Activated CD8-positive, alpha-beta T cell treated with anti-CD3 and anti-CD28 coated beads, Interleukin-2, amount 10 ng/mL, durations not matched to agents 7 days and 5 days (primary cell): ENCODE results near the gene PEAR1. TPM values are rescaled to one million over a fixed set of nuclear protein-coding genes. Genes with fewer than 3 reads are reported as not detected.

Experiments used
- ATAC-seq: fragments of 150-1000 bp; cut with Tn5 transposase; one replicate; pipeline ENCODE4 v1.10.0; 2021; ENCODE audit warnings: moderate library complexity
- CTCF ChIA-PET: fragments of 350-600 bp; sonication (Branson Sonifier 250); formaldehyde crosslinking; loops from one replicate; lab custom pipeline; 2021; ENCODE audit warnings: antibody characterized with exemption; lab: Charles Lee
- POLR2A ChIA-PET: fragments of 350-600 bp; sonication (Branson Sonifier 250); formaldehyde crosslinking; loops from one replicate; lab custom pipeline; 2021; ENCODE audit warnings: antibody characterized with exemption; lab: Charles Lee
- DNase-seq: peaks from one replicate; pipeline ENCODE4 v3.0.0-alpha.2; 2020
- H3K27ac Mint-ChIP-seq: one replicate; pipeline ENCODE4 v1.8.0; 2021; ENCODE audit warnings: mild to moderate bottlenecking, mixed read lengths
- H3K27me3 Mint-ChIP-seq: one replicate; pipeline ENCODE4 v1.8.0; 2021; ENCODE audit warnings: low read depth, mixed read lengths
- H3K36me3 Mint-ChIP-seq: one replicate; pipeline ENCODE4 v1.8.0; 2021; ENCODE audit warnings: low read depth, mixed read lengths
- H3K4me1 Mint-ChIP-seq: one replicate; pipeline ENCODE4 v1.8.0; 2021; ENCODE audit warnings: low read depth, mixed read lengths
- H3K4me3 Mint-ChIP-seq: one replicate; pipeline ENCODE4 v1.8.0; 2021; ENCODE audit warnings: mild to moderate bottlenecking, mixed read lengths
- H3K9me3 Mint-ChIP-seq: one replicate; pipeline ENCODE4 v1.8.0; 2022; ENCODE audit warnings: mixed read lengths; ENCODE audit not compliant: insufficient read depth
- total RNA-seq, 2 experiments: library from RNA; stranded (reverse); gene quantifications; one replicate each; pipeline ENCODE4 v1.2.3, GENCODE V29; 2021

PEAR1 gene
- total RNA-seq, 2 experiments from 2014 or later: 0.21 to 0.40 TPM

DNA sequence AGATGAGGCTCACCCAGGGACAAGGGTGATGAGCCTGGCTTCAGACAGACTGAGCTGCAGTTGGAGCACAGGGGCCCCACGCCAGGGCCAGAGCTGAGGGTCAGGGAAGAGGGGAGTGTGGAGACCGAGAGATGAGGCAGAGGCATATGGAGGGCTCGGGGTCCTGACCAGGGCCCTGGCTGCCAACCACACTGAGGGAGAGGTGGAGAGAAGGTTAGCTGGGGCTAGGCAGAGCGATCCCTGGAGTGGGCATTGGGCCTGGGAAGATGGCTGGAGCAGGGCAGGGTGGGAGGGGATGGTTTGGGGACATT lies 8.0 kb downstream of the PEAR1 start:
- H3K36me3 Mint-ChIP-seq: no peaks in the 10 kb centered on the region
- peaks cover 9% of the 10 kb centered on the region for H3K27me3 Mint-ChIP-seq
- ATAC-seq: no peak
- no peak overlapping the region for H3K4me3 Mint-ChIP-seq
- no peak for DNase-seq
- H3K27ac Mint-ChIP-seq: no peak overlapping the region
- ChIA-PET POLR2A (no interaction called here), CTCF (interaction anchor here (1.5 to 4.0 kb wide), 4 partner anchors 9 to 42 kb away, joined by 3 to 24 read pairs (median 6); no protein-coding TSS in a partner anchor)
- H3K4me1 Mint-ChIP-seq: peaks cover 17% of the 10 kb centered on the region
- no peaks in the 10 kb centered on the region for H3K9me3 Mint-ChIP-seq

DNA sequence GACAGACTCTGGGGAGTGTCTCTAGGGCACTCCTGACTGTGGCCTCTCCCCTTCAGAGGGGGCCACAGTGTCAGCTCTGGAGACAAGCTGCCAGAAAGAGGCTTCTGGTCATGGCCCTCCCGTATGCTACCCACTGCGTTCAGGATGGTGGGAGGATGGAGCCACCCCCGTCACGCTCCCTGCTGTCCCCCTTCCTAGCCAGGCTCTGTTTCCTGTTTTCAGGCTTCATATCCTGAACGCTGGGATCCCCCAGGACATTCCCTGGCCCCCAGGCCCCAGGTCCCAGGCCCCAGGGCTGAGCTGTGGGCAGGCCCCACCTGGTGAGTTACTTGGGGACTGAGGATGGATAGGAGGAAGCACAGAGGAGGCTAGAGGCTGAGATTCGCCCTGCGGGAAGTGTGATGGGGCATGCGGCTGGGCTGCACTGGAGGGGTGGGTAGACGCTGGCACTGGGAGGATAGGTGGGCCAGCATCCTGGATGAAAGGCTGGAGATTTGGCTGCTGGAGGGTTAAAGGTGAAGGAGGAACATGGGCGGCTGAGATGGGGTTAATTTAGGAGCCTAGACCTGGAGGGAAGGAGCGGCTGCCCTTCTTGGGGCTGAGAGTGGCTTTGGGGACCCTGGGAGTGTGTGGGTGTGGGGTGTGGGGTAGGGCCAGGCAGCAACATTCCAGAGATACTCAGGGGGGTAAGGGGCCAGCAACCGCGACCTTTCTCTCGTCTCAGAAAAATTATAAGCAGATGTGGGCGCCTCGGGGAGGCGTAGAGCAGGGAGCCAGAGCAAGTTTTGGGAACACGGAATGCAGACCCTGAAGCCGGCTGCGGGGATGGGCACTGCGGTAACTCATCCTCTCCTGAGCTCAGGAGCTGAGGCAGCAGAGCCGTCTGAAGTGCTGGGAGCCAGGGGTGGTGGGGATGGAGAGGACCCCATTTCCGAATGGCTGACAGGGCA lies 8.7 kb downstream of the PEAR1 start:
- Mint-ChIP-seq H3K4me3 (no peak overlapping the region), H3K4me1 (peaks cover 19% of the 10 kb centered on the region), H3K27ac (no peak overlapping the region), H3K36me3 (no peaks in the 10 kb centered on the region), H3K9me3 (no peaks in the 10 kb centered on the region), H3K27me3 (peaks cover 9% of the 10 kb centered on the region)
- CTCF ChIA-PET: interaction anchor here (0.8 to 2.4 kb wide), 5 partner anchors 9 to 43 kb away, joined by 3 to 7 read pairs (median 4); no protein-coding TSS in a partner anchor
- DNase-seq (no peak), ATAC-seq (no peak)
- POLR2A ChIA-PET: no interaction called here

DNA sequence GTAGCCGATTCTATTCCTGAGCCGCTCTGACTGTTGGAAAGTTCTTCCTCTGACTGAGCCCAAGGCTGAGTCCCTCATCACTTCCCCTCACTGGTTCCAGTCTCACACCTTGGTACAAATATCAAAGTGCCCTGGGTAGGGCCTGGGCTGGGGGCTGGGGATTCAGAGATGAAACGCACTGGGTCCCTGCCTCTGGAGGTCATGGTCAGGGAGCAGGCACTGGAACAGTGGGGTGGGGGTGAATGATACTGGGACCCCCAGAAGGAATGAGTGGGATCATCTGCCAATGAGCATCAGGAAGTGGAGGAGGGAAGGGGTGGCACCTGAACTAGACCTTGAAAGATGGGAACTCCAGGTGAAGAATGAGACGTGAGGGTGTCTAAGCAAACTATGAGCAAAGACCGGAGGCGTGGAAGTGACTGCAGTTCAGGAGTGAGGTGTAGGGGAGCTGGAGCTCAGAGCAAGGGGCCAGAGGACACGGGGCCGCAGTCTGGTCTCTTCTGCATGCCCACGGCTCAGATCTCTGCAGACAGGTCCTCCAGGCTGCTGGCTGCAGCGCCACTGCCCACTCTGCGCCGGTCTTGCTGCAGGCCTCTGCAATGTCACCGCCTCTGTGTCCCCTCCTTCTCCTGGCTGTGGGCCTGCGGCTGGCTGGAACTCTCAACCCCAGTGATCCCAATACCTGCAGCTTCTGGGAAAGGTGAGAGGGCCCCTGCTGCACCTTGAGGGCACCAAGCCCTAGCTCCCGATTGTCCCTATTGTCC lies 10.0 kb downstream of the PEAR1 start:
- ATAC-seq (no peak), DNase-seq (no peak)
- Mint-ChIP-seq H3K4me3 (no peak overlapping the region), H3K9me3 (no peaks in the 10 kb centered on the region), H3K36me3 (no peaks in the 10 kb centered on the region), H3K4me1 (peaks cover 7% of the 10 kb centered on the region), H3K27ac (no peak overlapping the region), H3K27me3 (peaks cover 7% of the 10 kb centered on the region)
- ChIA-PET POLR2A (no interaction called here), CTCF (interaction anchor here (1.3 to 2.4 kb wide), 4 partner anchors 16 to 65 kb away, joined by 3 to 5 read pairs (median 4); no protein-coding TSS in a partner anchor)

DNA sequence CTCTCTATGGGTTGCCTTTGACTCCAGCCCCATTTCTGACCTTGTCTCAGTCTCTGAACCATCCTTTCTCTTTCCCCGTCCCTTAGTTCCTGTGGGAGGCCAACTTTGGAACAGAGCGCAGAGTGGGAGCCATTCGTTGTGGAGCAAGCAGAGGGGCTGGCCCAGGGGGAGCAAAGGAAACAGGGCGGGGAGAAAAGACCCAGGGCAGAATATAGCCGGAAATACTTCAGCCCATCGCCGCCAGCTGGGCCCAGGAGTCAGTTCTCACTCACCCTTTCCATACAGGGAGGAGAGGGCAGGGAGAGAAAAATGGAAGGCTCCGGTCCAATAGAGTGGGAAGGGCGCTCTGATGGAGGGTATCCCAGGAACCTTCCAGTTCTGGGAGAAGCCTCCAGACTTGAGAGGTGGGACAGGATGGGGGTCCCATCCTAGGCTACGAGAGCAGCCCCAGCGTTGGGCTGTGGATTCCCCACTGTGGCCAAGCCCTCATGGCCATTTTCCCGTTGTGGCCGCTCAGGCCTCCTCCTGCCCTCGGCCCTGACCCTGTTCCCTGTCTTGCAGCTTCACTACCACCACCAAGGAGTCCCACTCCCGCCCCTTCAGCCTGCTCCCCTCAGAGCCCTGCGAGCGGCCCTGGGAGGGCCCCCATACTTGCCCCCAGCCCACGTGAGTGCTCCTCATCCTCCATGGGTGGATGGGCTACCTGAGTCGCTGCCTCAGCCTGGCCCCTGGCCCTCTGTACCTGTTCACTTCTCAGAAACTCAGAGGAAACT lies 10.9 kb downstream of the PEAR1 start:
- H3K36me3 Mint-ChIP-seq: no peaks in the 10 kb centered on the region
- no peak overlapping the region for H3K27ac Mint-ChIP-seq
- H3K27me3 Mint-ChIP-seq: peaks cover 2% of the 10 kb centered on the region
- H3K9me3 Mint-ChIP-seq: no peaks in the 10 kb centered on the region
- POLR2A ChIA-PET: no interaction called here
- DNase-seq: no peak
- ATAC-seq: no peak
- CTCF ChIA-PET: interaction anchor here (1.3 to 1.8 kb wide), 3 partner anchors 23 to 66 kb away, joined by 3 to 4 read pairs (median 4); no protein-coding TSS in a partner anchor
- peaks cover 5% of the 10 kb centered on the region for H3K4me1 Mint-ChIP-seq
- no peak overlapping the region for H3K4me3 Mint-ChIP-seq

DNA sequence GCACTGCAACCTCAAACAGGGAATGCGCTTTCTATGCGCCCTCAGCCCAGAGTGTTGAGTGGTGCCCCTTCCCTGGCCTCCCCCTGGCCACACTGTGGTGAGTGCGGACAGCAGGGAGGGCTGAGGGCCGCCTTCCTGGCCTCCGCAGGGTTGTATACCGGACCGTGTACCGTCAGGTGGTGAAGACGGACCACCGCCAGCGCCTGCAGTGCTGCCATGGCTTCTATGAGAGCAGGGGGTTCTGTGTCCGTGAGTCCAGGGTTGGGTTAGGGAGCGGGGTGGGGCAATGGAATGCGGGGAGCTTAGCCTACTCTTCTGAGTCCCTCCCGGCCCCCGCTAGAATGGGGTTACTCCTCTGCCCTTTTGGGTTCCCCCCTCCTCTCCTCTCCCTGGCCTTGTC lies 11.7 kb downstream of the PEAR1 start:
- no peaks in the 10 kb centered on the region for H3K36me3 Mint-ChIP-seq
- peaks cover 2% of the 10 kb centered on the region for H3K27me3 Mint-ChIP-seq
- DNase-seq: no peak
- CTCF ChIA-PET: interaction anchor here (1.3 kb wide), 1 partner anchor 56 kb away, joined by 3 read pairs; no protein-coding TSS in a partner anchor
- peaks cover 5% of the 10 kb centered on the region for H3K4me1 Mint-ChIP-seq
- ATAC-seq: no peak
- H3K9me3 Mint-ChIP-seq: no peaks in the 10 kb centered on the region
- POLR2A ChIA-PET: no interaction called here
- no peak overlapping the region for H3K4me3 Mint-ChIP-seq
- no peak overlapping the region for H3K27ac Mint-ChIP-seq

GRCh38 chr1:156905651-156906050 lies 12.1 kb downstream of the PEAR1 start:
- Mint-ChIP-seq H3K27me3 (no peaks in the 10 kb centered on the region), H3K27ac (no peak overlapping the region), H3K9me3 (no peaks in the 10 kb centered on the region), H3K4me3 (no peak overlapping the region), H3K36me3 (no peaks in the 10 kb centered on the region), H3K4me1 (peaks cover 5% of the 10 kb centered on the region)
- DNase-seq: no peak
- no peak for ATAC-seq
- POLR2A ChIA-PET: no interaction called here
- CTCF ChIA-PET: no interaction called here

DNA sequence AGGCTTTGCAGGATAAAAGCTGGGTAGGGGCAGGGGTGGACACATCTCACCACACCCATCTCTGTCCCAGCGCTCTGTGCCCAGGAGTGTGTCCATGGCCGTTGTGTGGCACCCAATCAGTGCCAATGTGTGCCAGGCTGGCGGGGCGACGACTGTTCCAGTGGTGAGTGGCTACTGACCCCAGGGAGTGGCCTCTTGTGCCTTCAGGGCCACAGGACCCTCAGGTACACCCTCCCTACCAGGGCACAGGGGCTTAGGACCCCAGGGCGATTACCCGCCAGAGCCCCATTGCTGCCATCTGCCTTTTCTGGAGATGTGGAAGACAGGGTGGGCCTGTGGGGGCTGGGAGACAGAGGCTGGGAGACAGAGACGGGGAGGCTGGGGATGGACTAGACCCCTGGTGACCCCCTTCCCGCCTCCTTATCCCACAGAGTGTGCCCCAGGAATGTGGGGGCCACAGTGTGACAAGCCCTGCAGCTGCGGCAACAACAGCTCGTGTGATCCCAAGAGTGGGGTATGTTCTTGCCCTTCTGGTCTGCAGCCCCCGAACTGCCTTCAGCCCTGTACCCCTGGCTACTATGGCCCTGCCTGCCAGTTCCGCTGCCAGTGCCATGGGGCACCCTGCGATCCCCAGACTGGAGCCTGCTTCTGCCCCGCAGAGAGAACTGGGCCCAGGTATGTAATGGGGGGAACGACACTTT lies 12.8 kb downstream of the PEAR1 start:
- Mint-ChIP-seq H3K36me3 (no peaks in the 10 kb centered on the region), H3K4me1 (peaks cover 5% of the 10 kb centered on the region), H3K4me3 (no peak overlapping the region), H3K27me3 (no peaks in the 10 kb centered on the region), H3K27ac (no peak overlapping the region), H3K9me3 (no peaks in the 10 kb centered on the region)
- ATAC-seq: no peak
- DNase-seq: no peak
- ChIA-PET POLR2A (no interaction called here), CTCF (no interaction called here)

GRCh38 chr1:156908541-156908940 lies 15.0 kb downstream of the PEAR1 start:
- no peaks in the 10 kb centered on the region for H3K9me3 Mint-ChIP-seq
- ChIA-PET POLR2A (no interaction called here), CTCF (interaction anchor here (0.9 to 2.8 kb wide), 3 partner anchors 14 to 26 kb away, joined by 3 to 11 read pairs (median 8); no protein-coding TSS in a partner anchor)
- no peak for DNase-seq
- no peaks in the 10 kb centered on the region for H3K36me3 Mint-ChIP-seq
- no peak overlapping the region for H3K4me3 Mint-ChIP-seq
- peaks cover 5% of the 10 kb centered on the region for H3K4me1 Mint-ChIP-seq
- H3K27me3 Mint-ChIP-seq: no peaks in the 10 kb centered on the region
- ATAC-seq: no peak
- no peak overlapping the region for H3K27ac Mint-ChIP-seq

- CTCF ChIA-PET: interaction anchor here (0.7 to 2.8 kb wide), 5 partner anchors 14 to 52 kb away, joined by 3 to 11 read pairs (median 4); no protein-coding TSS in a partner anchor
- no peaks in the 10 kb centered on the region for H3K9me3 Mint-ChIP-seq
- DNase-seq (no peak), ATAC-seq (no peak)
- H3K4me1 Mint-ChIP-seq: peaks cover 5% of the 10 kb centered on the region
- H3K27ac Mint-ChIP-seq: no peak overlapping the region
- POLR2A ChIA-PET: no interaction called here
- no peaks in the 10 kb centered on the region for H3K36me3 Mint-ChIP-seq
- no peak overlapping the region for H3K4me3 Mint-ChIP-seq
- no peaks in the 10 kb centered on the region for H3K27me3 Mint-ChIP-seq
These were observed 15.4 kb downstream of the PEAR1 start for GRCh38 chr1:156908955-156909354.

DNA sequence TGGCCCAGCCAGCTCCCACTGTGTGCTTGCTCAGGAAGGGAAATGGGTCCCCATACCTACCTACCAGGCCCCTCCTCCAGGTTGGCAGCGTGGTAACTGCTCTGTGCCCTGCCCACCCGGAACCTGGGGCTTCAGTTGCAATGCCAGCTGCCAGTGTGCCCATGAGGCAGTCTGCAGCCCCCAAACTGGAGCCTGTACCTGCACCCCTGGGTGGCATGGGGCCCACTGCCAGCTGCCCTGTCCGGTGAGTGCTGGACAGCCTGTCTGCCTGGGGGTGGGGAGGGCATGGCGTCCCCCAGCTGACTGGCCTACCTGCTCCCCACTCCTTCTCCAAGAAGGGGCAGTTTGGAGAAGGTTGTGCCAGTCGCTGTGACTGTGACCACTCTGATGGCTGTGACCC lies 16.2 kb downstream of the PEAR1 start:
- H3K4me1 Mint-ChIP-seq: peaks cover 5% of the 10 kb centered on the region
- H3K27ac Mint-ChIP-seq: no peak overlapping the region
- no peaks in the 10 kb centered on the region for H3K9me3 Mint-ChIP-seq
- POLR2A ChIA-PET: no interaction called here
- no peak for ATAC-seq
- H3K4me3 Mint-ChIP-seq: no peak overlapping the region
- peaks cover 2% of the 10 kb centered on the region for H3K27me3 Mint-ChIP-seq
- DNase-seq: no peak
- H3K36me3 Mint-ChIP-seq: no peaks in the 10 kb centered on the region
- CTCF ChIA-PET: interaction anchor here (0.7 to 2.8 kb wide), 10 partner anchors 10 to 162 kb away, joined by 3 to 11 read pairs (median 4); no protein-coding TSS in a partner anchor
